ENCODE measurements around the gene PDE11A. TPM values are rescaled to one million over a fixed set of nuclear protein-coding genes. Genes with fewer than 3 reads are reported as not detected.

PDE11A gene
- total and polyA plus RNA-seq, 9 donors = 0.15 to 2.0 (median 0.42) TPM; not detected in 1

GRCh38 chr2:177710889-177711288, 361.7 kb downstream of the PDE11A start:
- TF ChIP-seq POLR2A (IDR thresholded peaks at IDR 0.05) (no peak), CTCF (IDR thresholded peaks at IDR 0.05) (no peak), EP300 (IDR thresholded peaks at IDR 0.05) (no peak)
- no peak overlapping the region for H3K27ac ChIP-seq
- no peaks in the 10 kb centered on the region for H3K36me3 ChIP-seq
- H3K9me3 ChIP-seq = no peaks in the 10 kb centered on the region
- H3K4me3 ChIP-seq = no peak overlapping the region
- WGBS, 3 donors = 87 to 94% (median 87%) methylated on average over 2 of the region's 2 CpGs
- intact Hi-C loops (cut with DNase I) = no loop called here
- DNase-seq = no peak
- no peaks in the 10 kb centered on the region for H3K4me1 ChIP-seq (ENCODE audit: insufficient read depth)
- H3K27me3 ChIP-seq = no peaks in the 10 kb centered on the region

GRCh38 chr2:177709986-177710401, 362.6 kb downstream of the PDE11A start:
- Histone ChIP-seq H3K9me3 (no peaks in the 10 kb centered on the region), H3K27me3 (no peaks in the 10 kb centered on the region), H3K27ac (no peak overlapping the region), H3K36me3 (no peaks in the 10 kb centered on the region), H3K4me1 (ENCODE audit: insufficient read depth) (no peaks in the 10 kb centered on the region), H3K4me3 (no peak overlapping the region)
- intact Hi-C loops (cut with DNase I) = no loop called here
- no peak for DNase-seq
- WGBS, 3 donors = 79 to 88% (median 82%) methylated on average over 8 of the region's 8 CpGs
- TF ChIP-seq EP300 (IDR thresholded peaks at IDR 0.05) (no peak), CTCF (IDR thresholded peaks at IDR 0.05) (no peak), POLR2A (IDR thresholded peaks at IDR 0.05) (no peak)

- H3K9me3 ChIP-seq = no peaks in the 10 kb centered on the region
- no peak overlapping the region for H3K4me3 ChIP-seq
- no peak overlapping the region for H3K27ac ChIP-seq
- intact Hi-C loops (cut with DNase I) = no loop called here
- no peaks in the 10 kb centered on the region for H3K27me3 ChIP-seq
- 58 to 72% (median 59%) methylated on average over 9 of the region's 9 CpGs for WGBS, 3 donors
- TF ChIP-seq POLR2A (IDR thresholded peaks at IDR 0.05) (no peak), CTCF (IDR thresholded peaks at IDR 0.05) (no peak), EP300 (IDR thresholded peaks at IDR 0.05) (no peak)
- H3K36me3 ChIP-seq = no peaks in the 10 kb centered on the region
- DNase-seq = peak in 2 of 5 donors; percentile 28 to 29
- no peaks in the 10 kb centered on the region for H3K4me1 ChIP-seq (ENCODE audit: insufficient read depth)
These were observed 363.7 kb downstream of the PDE11A start for GRCh38 chr2:177708660-177709444.

DNA sequence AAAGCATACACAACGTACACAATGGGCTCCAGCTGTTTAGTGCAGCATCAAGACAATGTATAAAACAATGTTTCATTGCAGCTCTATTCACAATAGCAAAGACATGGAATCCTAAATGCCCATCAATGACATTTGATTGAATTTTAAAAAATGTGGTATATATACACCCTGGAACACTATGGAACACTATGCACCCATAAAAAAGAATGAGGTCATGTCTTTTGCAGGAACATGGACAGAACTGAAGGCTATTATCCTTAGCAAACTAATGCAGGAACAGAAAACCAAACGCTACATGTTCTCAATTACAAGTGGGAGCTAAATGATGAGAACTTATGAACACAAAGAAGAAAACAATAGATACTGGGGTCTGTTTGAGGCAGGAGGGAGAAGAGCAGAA, 364.5 kb downstream of the PDE11A start:
- Histone ChIP-seq H3K36me3 (no peaks in the 10 kb centered on the region), H3K27me3 (no peaks in the 10 kb centered on the region), H3K4me1 (ENCODE audit: insufficient read depth) (no peaks in the 10 kb centered on the region), H3K4me3 (no peak overlapping the region), H3K27ac (no peak overlapping the region), H3K9me3 (no peaks in the 10 kb centered on the region)
- 93 to 94% (median 94%) methylated on average over 2 of the region's 2 CpGs for WGBS, 3 donors
- intact Hi-C loops (cut with DNase I) = no loop called here
- no peak for TF ChIP-seq POLR2A (IDR thresholded peaks at IDR 0.05)
- TF ChIP-seq CTCF (IDR thresholded peaks at IDR 0.05) = no peak
- no peak for TF ChIP-seq EP300 (IDR thresholded peaks at IDR 0.05)
- no peak for DNase-seq
